CD4-positive, alpha-beta T cell (primary cell): ENCODE data around the gene CFAP299. TPM values are rescaled to one million over a fixed set of nuclear protein-coding genes. Genes with fewer than 3 reads are reported as not detected.

Source experiments
- ATAC-seq: fragments of 200-7000 bp; cut with Tn5 transposase; one replicate; pipeline ENCODE4 v1.10.0; 2022; ENCODE audit warnings: mild to moderate bottlenecking; ENCODE audit not compliant: poor library complexity
- CTCF ChIA-PET: fragments of 350-600 bp; sonication (Branson Sonifier 250); formaldehyde crosslinking; loops from one replicate; lab custom pipeline; 2021; ENCODE audit warnings: antibody characterized with exemption, inconsistent platforms; lab: Charles Lee
- POLR2A ChIA-PET: fragments of 350-600 bp; sonication (Branson Sonifier 250); formaldehyde crosslinking; loops from one replicate; lab custom pipeline; 2021; ENCODE audit warnings: antibody characterized with exemption, inconsistent platforms; lab: Charles Lee
- DNase-seq, 14 experiments: peaks; one replicate each; pipeline ENCODE4 v3.0.0-alpha.2; 2013 to 2020; ENCODE audit warnings: mixed read lengths in 2 of 14
- H3K27ac ChIP-seq, 2 donors: one replicate each; pipeline versions ENCODE4 v1.5.1 to v1.7.0; 2013; ENCODE audit warnings: low read length in 2 of 2, low read depth in 1 of 2, mild to moderate bottlenecking in 1 of 2
- H3K27me3 ChIP-seq, 2 experiments: 1 replicate in 1 of 2; 2 replicates in 1 of 2; pipeline versions ENCODE4 v1.6.1 to v1.7.0; 2013; ENCODE audit warnings: low read length in 2 of 2, control low read depth in 1 of 2, mild to moderate bottlenecking in 1 of 2, moderate library complexity in 1 of 2; ENCODE audit not compliant: insufficient read depth in 2 of 2, control insufficient read depth in 1 of 2
- H3K36me3 ChIP-seq: one replicate; pipeline ENCODE4 v1.6.1; 2013; ENCODE audit warnings: low read length, control low read depth; ENCODE audit not compliant: insufficient read depth
- H3K4me1 ChIP-seq: one replicate; pipeline ENCODE4 v1.6.1; 2013; ENCODE audit warnings: low read length, control low read depth; ENCODE audit not compliant: insufficient read depth
- H3K4me3 ChIP-seq: one replicate; pipeline ENCODE4 v1.5.1; 2013; ENCODE audit warnings: mild to moderate bottlenecking, low read length, moderate library complexity
- H3K9me3 ChIP-seq, 2 experiments: 1 replicate in 1 of 2; 2 replicates in 1 of 2; pipeline versions ENCODE4 v1.6.1 to v1.7.0; 2013; ENCODE audit warnings: low read length in 2 of 2, mild to moderate bottlenecking in 2 of 2, control low read depth in 1 of 2, moderate library complexity in 1 of 2; ENCODE audit not compliant: control insufficient read depth in 1 of 2, insufficient read depth in 1 of 2
- H3K27ac Mint-ChIP-seq: one replicate; pipeline ENCODE4 v1.8.0; 2020; ENCODE audit warnings: mixed read lengths
- H3K27me3 Mint-ChIP-seq: one replicate; pipeline ENCODE4 v1.8.0; 2021; ENCODE audit warnings: mixed read lengths
- H3K36me3 Mint-ChIP-seq: one replicate; pipeline ENCODE4 v1.8.0; 2021; ENCODE audit warnings: low read depth, mixed read lengths
- H3K4me1 Mint-ChIP-seq: one replicate; pipeline ENCODE4 v1.8.0; 2021; ENCODE audit warnings: low read depth, mixed read lengths
- H3K4me3 Mint-ChIP-seq: one replicate; pipeline ENCODE4 v1.8.0; 2020; ENCODE audit warnings: mild to moderate bottlenecking, mixed read lengths
- H3K9me3 Mint-ChIP-seq: one replicate; pipeline ENCODE4 v1.8.0; 2020; ENCODE audit warnings: mixed read lengths
- intact Hi-C, 2 experiments: fragments of 100-400 bp; cut with DNase I in 1 of 2; cut with micrococcal nuclease in 1 of 2; formaldehyde crosslinking; loops; one replicate each; pipeline versions ENCODE4 v1.15.1 to v1.9.0; 2023 to 2025; cut with DNase I, micrococcal nuclease
- total RNA-seq, 174 experiments: library from RNA in 2 of 174; stranded (reverse) in 2 of 174; gene quantifications; one replicate each; pipeline ENCODE4 v1.2.3 and lab custom pipeline; 2021 to 2026
- TF ChIP-seq, protein P1 (sequence below): fragments of 200-600 bp; IDR thresholded peaks from one replicate; pipeline ENCODE4 v1.8.0; 2022; ENCODE audit warnings: antibody characterized with exemption, mild to moderate bottlenecking

CFAP299 gene
- total RNA-seq, 2 experiments from 2014 or later: not detected

DNA sequence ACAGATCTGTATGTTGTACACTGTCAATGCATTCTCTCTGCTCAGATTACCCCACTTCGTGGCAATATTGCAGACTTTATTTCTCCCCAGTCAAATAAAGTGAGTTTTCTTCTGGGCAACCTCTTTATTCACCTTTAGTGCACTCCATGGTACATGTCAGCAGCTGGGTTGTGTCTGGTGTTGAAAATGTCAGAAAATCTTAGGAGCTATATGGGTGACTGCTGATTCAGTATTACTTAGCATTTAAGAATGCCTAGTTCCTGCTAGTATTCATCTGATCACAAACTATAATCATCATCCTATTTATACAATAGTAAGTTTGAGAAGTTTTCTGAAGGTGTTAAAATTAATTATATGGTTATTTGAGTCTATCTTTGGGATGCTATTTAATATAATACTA is 112.5 kb downstream of the CFAP299 start:
- Mint-ChIP-seq H3K4me3 (no peak overlapping the region), H3K27me3 (no peaks in the 10 kb centered on the region), H3K27ac (no peak overlapping the region), H3K9me3 (peaks cover 7% of the 10 kb centered on the region), H3K4me1 (peaks cover 4% of the 10 kb centered on the region), H3K36me3 (peaks cover 23% of the 10 kb centered on the region)
- intact Hi-C loops: loop anchor here in 1 of 2 experiments (5.0 kb wide), 1 partner anchor 49 kb away; no protein-coding TSS in a partner anchor
- ATAC-seq (no peak), DNase-seq (no peak)
- TF ChIP-seq, protein P1, sequence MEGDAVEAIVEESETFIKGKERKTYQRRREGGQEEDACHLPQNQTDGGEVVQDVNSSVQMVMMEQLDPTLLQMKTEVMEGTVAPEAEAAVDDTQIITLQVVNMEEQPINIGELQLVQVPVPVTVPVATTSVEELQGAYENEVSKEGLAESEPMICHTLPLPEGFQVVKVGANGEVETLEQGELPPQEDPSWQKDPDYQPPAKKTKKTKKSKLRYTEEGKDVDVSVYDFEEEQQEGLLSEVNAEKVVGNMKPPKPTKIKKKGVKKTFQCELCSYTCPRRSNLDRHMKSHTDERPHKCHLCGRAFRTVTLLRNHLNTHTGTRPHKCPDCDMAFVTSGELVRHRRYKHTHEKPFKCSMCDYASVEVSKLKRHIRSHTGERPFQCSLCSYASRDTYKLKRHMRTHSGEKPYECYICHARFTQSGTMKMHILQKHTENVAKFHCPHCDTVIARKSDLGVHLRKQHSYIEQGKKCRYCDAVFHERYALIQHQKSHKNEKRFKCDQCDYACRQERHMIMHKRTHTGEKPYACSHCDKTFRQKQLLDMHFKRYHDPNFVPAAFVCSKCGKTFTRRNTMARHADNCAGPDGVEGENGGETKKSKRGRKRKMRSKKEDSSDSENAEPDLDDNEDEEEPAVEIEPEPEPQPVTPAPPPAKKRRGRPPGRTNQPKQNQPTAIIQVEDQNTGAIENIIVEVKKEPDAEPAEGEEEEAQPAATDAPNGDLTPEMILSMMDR: no peak
- Histone ChIP-seq H3K9me3 (peaks cover 7 to 8% of the 10 kb centered on the region in 2 experiments), H3K36me3 (no peaks in the 10 kb centered on the region), H3K4me3 (no peak overlapping the region), H3K27ac (no peak overlapping the region), H3K4me1 (no peaks in the 10 kb centered on the region), H3K27me3 (no peaks in the 10 kb centered on the region)
- ChIA-PET CTCF (no interaction called here), POLR2A (no interaction called here)

DNA sequence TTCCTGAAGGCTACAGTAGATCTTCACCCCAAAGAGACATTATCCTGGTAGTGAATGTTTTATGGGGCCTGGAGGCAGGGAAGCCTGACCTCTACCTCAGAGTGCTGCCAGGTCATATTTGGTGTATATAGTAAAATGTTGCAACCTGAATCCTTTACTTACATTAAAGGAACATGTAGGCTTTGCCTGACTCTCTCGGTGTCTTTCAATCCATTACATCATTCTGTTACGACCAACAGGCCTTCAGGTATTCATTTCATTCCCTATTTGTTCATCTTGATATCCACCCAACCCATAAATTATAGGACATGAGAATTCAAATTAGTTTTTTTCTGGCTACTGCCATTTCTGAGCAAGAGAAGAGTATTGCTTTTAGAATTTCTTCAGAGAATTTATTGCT is 116.5 kb downstream of the CFAP299 start:
- Mint-ChIP-seq H3K27me3 (no peaks in the 10 kb centered on the region), H3K27ac (no peak overlapping the region), H3K4me1 (peaks cover 4% of the 10 kb centered on the region), H3K4me3 (no peak overlapping the region), H3K9me3 (no peaks in the 10 kb centered on the region), H3K36me3 (peaks cover 4% of the 10 kb centered on the region)
- Histone ChIP-seq H3K4me3 (no peak overlapping the region), H3K27ac (no peak overlapping the region), H3K36me3 (no peaks in the 10 kb centered on the region), H3K4me1 (no peaks in the 10 kb centered on the region), H3K27me3 (no peaks in the 10 kb centered on the region), H3K9me3 (peaks cover 9 to 13% of the 10 kb centered on the region in 2 experiments)
- CTCF ChIA-PET: no interaction called here
- DNase-seq (no peak), ATAC-seq (no peak)
- intact Hi-C loops: no loop called here
- TF ChIP-seq, protein P1: no peak
- POLR2A ChIA-PET: interaction anchor here (1.2 kb wide), 1 partner anchor 12 kb away, joined by 3 read pairs; no protein-coding TSS in a partner anchor

DNA sequence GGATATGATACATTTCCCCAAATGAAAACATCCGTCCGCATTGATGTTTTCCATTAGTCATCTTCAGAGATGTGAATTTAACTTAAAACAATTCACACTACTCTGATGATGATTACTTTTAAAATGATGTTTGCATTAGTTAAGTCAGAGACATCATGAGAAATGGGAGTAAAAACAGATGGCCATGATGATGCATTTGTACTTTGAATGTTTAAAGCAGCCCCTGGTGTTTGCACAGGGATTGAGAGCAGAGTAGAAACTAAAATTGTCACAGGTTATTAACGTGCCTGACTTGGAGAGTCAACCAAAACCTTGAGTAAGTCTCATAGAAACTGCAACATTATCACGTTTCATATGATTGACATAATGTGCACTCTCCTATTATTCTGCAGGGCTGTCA is 117.2 kb downstream of the CFAP299 start:
- ATAC-seq (no peak), DNase-seq (no peak)
- Mint-ChIP-seq H3K9me3 (no peaks in the 10 kb centered on the region), H3K4me1 (peaks cover 4% of the 10 kb centered on the region), H3K27me3 (no peaks in the 10 kb centered on the region), H3K4me3 (no peak overlapping the region), H3K27ac (no peak overlapping the region), H3K36me3 (peaks cover 4% of the 10 kb centered on the region)
- Histone ChIP-seq H3K9me3 (peaks cover 3 to 13% of the 10 kb centered on the region in 2 experiments), H3K4me1 (no peaks in the 10 kb centered on the region), H3K27me3 (no peaks in the 10 kb centered on the region), H3K36me3 (no peaks in the 10 kb centered on the region), H3K27ac (no peak overlapping the region), H3K4me3 (no peak overlapping the region)
- intact Hi-C loops: no loop called here
- POLR2A ChIA-PET: no interaction called here
- CTCF ChIA-PET: no interaction called here
- TF ChIP-seq, protein P1: no peak
